Measurements from ENCODE around the gene FCGR2B. TPM values are rescaled to one million over a fixed set of nuclear protein-coding genes. Genes with fewer than 3 reads are reported as not detected.
"Not testable (repeated sequence)": the region's sequence is repeated elsewhere in the genome, so short reads cannot be mapped to it uniquely, and the experiment has no call there.

FCGR2B gene
- total and polyA plus RNA-seq, 2 donors (not counting 1 experiment from before 2014, with no cell fraction given): not detected

GRCh38 chr1:161642697-161643096 lies 20.2 kb upstream of the FCGR2B start:
- H3K27ac ChIP-seq (ENCODE audit: insufficient read depth, low read length); H4K20me1 ChIP-seq (ENCODE audit: control insufficient read depth, extremely low read depth, insufficient read depth, low read length); H3K9me3 ChIP-seq (ENCODE audit: control insufficient read depth, insufficient read depth, low read depth, low read length); H3K36me3 ChIP-seq (ENCODE audit: control insufficient read depth, insufficient read depth, low read length); H3K27me3 ChIP-seq (ENCODE audit: control insufficient read depth, insufficient read depth, low read length); H3K9ac ChIP-seq (ENCODE audit: insufficient read depth, low read length); H3K4me3 ChIP-seq (replicated peaks in 1 of 4; ENCODE audit: control extremely low read depth in 1 of 4, insufficient read depth in 1 of 4, low read depth in 3 of 4, low read length in 4 of 4); H2AFZ ChIP-seq (ENCODE audit: low read length); H3K4me2 ChIP-seq (ENCODE audit: extremely low read depth, insufficient read depth, low read length); H3K4me1 ChIP-seq (ENCODE audit: control insufficient read depth, extremely low read depth, insufficient read depth, low read length); H3K79me2 ChIP-seq (ENCODE audit: control insufficient read depth, insufficient read depth, low read length): not testable (repeated sequence)
- DNase-seq (ENCODE audit: low read depth in 2 of 2): peak in 1 of 2 donors; percentile 25

- H3K9me3 ChIP-seq (ENCODE audit: control insufficient read depth, insufficient read depth, low read depth, low read length); H3K79me2 ChIP-seq (ENCODE audit: control insufficient read depth, insufficient read depth, low read length); H3K36me3 ChIP-seq (ENCODE audit: control insufficient read depth, insufficient read depth, low read length); H2AFZ ChIP-seq (ENCODE audit: low read length); H3K9ac ChIP-seq (ENCODE audit: insufficient read depth, low read length); H3K27me3 ChIP-seq (ENCODE audit: control insufficient read depth, insufficient read depth, low read length); H3K4me3 ChIP-seq (replicated peaks in 1 of 4; ENCODE audit: control extremely low read depth in 1 of 4, insufficient read depth in 1 of 4, low read depth in 3 of 4, low read length in 4 of 4); H3K4me2 ChIP-seq (ENCODE audit: extremely low read depth, insufficient read depth, low read length); H3K4me1 ChIP-seq (ENCODE audit: control insufficient read depth, extremely low read depth, insufficient read depth, low read length); DNase-seq (ENCODE audit: low read depth in 2 of 2); H4K20me1 ChIP-seq (ENCODE audit: control insufficient read depth, extremely low read depth, insufficient read depth, low read length); H3K27ac ChIP-seq (ENCODE audit: insufficient read depth, low read length): not testable (repeated sequence)
These were observed 19.3 kb upstream of the FCGR2B start for GRCh38 chr1:161643481-161644208.

GRCh38 chr1:161644855-161645254 lies 18.1 kb upstream of the FCGR2B start:
- not testable (repeated sequence) for H3K27me3 ChIP-seq (ENCODE audit: control insufficient read depth, insufficient read depth, low read length); H3K4me3 ChIP-seq (replicated peaks in 1 of 4; ENCODE audit: control extremely low read depth in 1 of 4, insufficient read depth in 1 of 4, low read depth in 3 of 4, low read length in 4 of 4); H3K9ac ChIP-seq (ENCODE audit: insufficient read depth, low read length); H3K36me3 ChIP-seq (ENCODE audit: control insufficient read depth, insufficient read depth, low read length); DNase-seq (ENCODE audit: low read depth in 2 of 2); H3K79me2 ChIP-seq (ENCODE audit: control insufficient read depth, insufficient read depth, low read length); H3K4me1 ChIP-seq (ENCODE audit: control insufficient read depth, extremely low read depth, insufficient read depth, low read length); H2AFZ ChIP-seq (ENCODE audit: low read length); H4K20me1 ChIP-seq (ENCODE audit: control insufficient read depth, extremely low read depth, insufficient read depth, low read length); H3K27ac ChIP-seq (ENCODE audit: insufficient read depth, low read length); H3K4me2 ChIP-seq (ENCODE audit: extremely low read depth, insufficient read depth, low read length); H3K9me3 ChIP-seq (ENCODE audit: control insufficient read depth, insufficient read depth, low read depth, low read length)

GRCh38 chr1:161647507-161648360 lies 15.2 kb upstream of the FCGR2B start:
- H3K9ac ChIP-seq (ENCODE audit: insufficient read depth, low read length); H3K27ac ChIP-seq (ENCODE audit: insufficient read depth, low read length); H3K4me3 ChIP-seq (replicated peaks in 1 of 4; ENCODE audit: control extremely low read depth in 1 of 4, insufficient read depth in 1 of 4, low read depth in 3 of 4, low read length in 4 of 4); H4K20me1 ChIP-seq (ENCODE audit: control insufficient read depth, extremely low read depth, insufficient read depth, low read length); H3K27me3 ChIP-seq (ENCODE audit: control insufficient read depth, insufficient read depth, low read length); H3K79me2 ChIP-seq (ENCODE audit: control insufficient read depth, insufficient read depth, low read length); H3K9me3 ChIP-seq (ENCODE audit: control insufficient read depth, insufficient read depth, low read depth, low read length); H3K4me1 ChIP-seq (ENCODE audit: control insufficient read depth, extremely low read depth, insufficient read depth, low read length); H2AFZ ChIP-seq (ENCODE audit: low read length); H3K4me2 ChIP-seq (ENCODE audit: extremely low read depth, insufficient read depth, low read length); H3K36me3 ChIP-seq (ENCODE audit: control insufficient read depth, insufficient read depth, low read length): not testable (repeated sequence)
- peak; percentile 32 to 63 for DNase-seq (ENCODE audit: low read depth in 2 of 2)
- TF ChIP-seq, protein P1, sequence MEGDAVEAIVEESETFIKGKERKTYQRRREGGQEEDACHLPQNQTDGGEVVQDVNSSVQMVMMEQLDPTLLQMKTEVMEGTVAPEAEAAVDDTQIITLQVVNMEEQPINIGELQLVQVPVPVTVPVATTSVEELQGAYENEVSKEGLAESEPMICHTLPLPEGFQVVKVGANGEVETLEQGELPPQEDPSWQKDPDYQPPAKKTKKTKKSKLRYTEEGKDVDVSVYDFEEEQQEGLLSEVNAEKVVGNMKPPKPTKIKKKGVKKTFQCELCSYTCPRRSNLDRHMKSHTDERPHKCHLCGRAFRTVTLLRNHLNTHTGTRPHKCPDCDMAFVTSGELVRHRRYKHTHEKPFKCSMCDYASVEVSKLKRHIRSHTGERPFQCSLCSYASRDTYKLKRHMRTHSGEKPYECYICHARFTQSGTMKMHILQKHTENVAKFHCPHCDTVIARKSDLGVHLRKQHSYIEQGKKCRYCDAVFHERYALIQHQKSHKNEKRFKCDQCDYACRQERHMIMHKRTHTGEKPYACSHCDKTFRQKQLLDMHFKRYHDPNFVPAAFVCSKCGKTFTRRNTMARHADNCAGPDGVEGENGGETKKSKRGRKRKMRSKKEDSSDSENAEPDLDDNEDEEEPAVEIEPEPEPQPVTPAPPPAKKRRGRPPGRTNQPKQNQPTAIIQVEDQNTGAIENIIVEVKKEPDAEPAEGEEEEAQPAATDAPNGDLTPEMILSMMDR (conservative IDR thresholded peaks at IDR 0.05 in 1 of 2, IDR thresholded peaks at IDR 0.05 in 1 of 2; ENCODE audit: low read depth in 1 of 2, low read length in 2 of 2): peak; percentile 42 to 59

GRCh38 chr1:161653541-161653940 lies 9.4 kb upstream of the FCGR2B start:
- H3K79me2 ChIP-seq (ENCODE audit: control insufficient read depth, insufficient read depth, low read length); H2AFZ ChIP-seq (ENCODE audit: low read length); H3K9me3 ChIP-seq (ENCODE audit: control insufficient read depth, insufficient read depth, low read depth, low read length); H3K36me3 ChIP-seq (ENCODE audit: control insufficient read depth, insufficient read depth, low read length); H3K4me2 ChIP-seq (ENCODE audit: extremely low read depth, insufficient read depth, low read length); H4K20me1 ChIP-seq (ENCODE audit: control insufficient read depth, extremely low read depth, insufficient read depth, low read length); H3K4me3 ChIP-seq (replicated peaks in 1 of 4; ENCODE audit: control extremely low read depth in 1 of 4, insufficient read depth in 1 of 4, low read depth in 3 of 4, low read length in 4 of 4); H3K27me3 ChIP-seq (ENCODE audit: control insufficient read depth, insufficient read depth, low read length); H3K27ac ChIP-seq (ENCODE audit: insufficient read depth, low read length); H3K9ac ChIP-seq (ENCODE audit: insufficient read depth, low read length); DNase-seq (ENCODE audit: low read depth in 2 of 2); H3K4me1 ChIP-seq (ENCODE audit: control insufficient read depth, extremely low read depth, insufficient read depth, low read length): not testable (repeated sequence)

DNA sequence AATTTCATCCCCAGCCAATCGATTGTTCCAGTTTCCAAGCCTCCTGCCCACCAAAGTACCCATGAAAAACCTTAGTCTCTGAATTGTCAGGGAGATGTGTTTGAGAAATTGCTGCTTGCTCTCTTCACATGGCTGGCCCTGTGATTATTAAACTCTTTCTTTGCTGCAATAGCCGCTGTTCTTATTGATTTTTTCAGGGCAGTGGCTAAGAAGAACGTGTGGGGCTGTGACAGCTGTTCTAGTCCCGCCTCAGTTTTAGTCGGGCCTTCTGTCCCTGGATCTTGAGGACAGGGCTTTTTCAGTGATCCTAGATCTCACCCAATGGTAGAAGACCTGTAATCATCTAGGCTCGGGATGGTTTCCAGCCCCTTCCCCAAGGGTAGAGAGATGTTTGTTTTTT lies 9.0 kb upstream of the FCGR2B start:
- not testable (repeated sequence) for H4K20me1 ChIP-seq (ENCODE audit: control insufficient read depth, extremely low read depth, insufficient read depth, low read length); DNase-seq (ENCODE audit: low read depth in 2 of 2); H3K79me2 ChIP-seq (ENCODE audit: control insufficient read depth, insufficient read depth, low read length); H3K4me1 ChIP-seq (ENCODE audit: control insufficient read depth, extremely low read depth, insufficient read depth, low read length); H3K27ac ChIP-seq (ENCODE audit: insufficient read depth, low read length); H3K36me3 ChIP-seq (ENCODE audit: control insufficient read depth, insufficient read depth, low read length); H3K4me2 ChIP-seq (ENCODE audit: extremely low read depth, insufficient read depth, low read length); H3K9ac ChIP-seq (ENCODE audit: insufficient read depth, low read length); H3K9me3 ChIP-seq (ENCODE audit: control insufficient read depth, insufficient read depth, low read depth, low read length); H3K4me3 ChIP-seq (replicated peaks in 1 of 4; ENCODE audit: control extremely low read depth in 1 of 4, insufficient read depth in 1 of 4, low read depth in 3 of 4, low read length in 4 of 4); H2AFZ ChIP-seq (ENCODE audit: low read length); H3K27me3 ChIP-seq (ENCODE audit: control insufficient read depth, insufficient read depth, low read length)
